GM12878 (cell line): ENCODE measurements around the gene NFYB. TPM values are rescaled to one million over a fixed set of nuclear protein-coding genes. Genes with fewer than 3 reads are reported as not detected.

Experiments
- ATAC-seq: fragments of 200-7000 bp; cut with Tn5 transposase; 3 replicates; pipeline ENCODE4 v1.9.1; 2020; ENCODE audit warnings: mild to moderate bottlenecking, moderate library complexity
- BruUV-seq: library from RNA; stranded (reverse); fragments of 400-500 nt; replicated peaks from 2 replicates; lab custom pipeline; 2021; lab: Mats Ljungman, UMichigan
- CTCF ChIA-PET: fragments of 300-600 bp; sonication (Branson Sonifier 250); formaldehyde crosslinking; extraction: SDS; loops from one replicate; lab custom pipeline; 2021; ENCODE audit warnings: inconsistent platforms; lab: Yijun Ruan, JAX
- POLR2A ChIA-PET: fragments of 350-600 bp; formaldehyde crosslinking; extraction: SDS; loops from one replicate; lab custom pipeline; 2021; ENCODE audit warnings: inconsistent platforms; lab: Charles Lee
- RAD21 ChIA-PET: fragments of 300-600 bp; sonication (Branson Sonifier 250); formaldehyde crosslinking; loops from one replicate; lab custom pipeline; 2023; ENCODE audit warnings: antibody characterized with exemption; ENCODE audit not compliant: unreplicated experiment; lab: Charles Lee
- SMC1A ChIA-PET: fragments of 300-600 bp; sonication (Branson Sonifier 250); formaldehyde crosslinking; loops from one replicate; lab custom pipeline; 2023; ENCODE audit not compliant: unreplicated experiment, uncharacterized antibody; lab: Charles Lee
- DNase-seq: peaks from one replicate; pipeline ENCODE4 v3.0.0-alpha.2; 2011; ENCODE audit warnings: low read depth, low spot score
- FAIRE-seq: peaks from 3 replicates; lab custom pipeline; 2011; peaks lifted over from hg19 to GRCh38; lab: Jason Lieb, UNC
- H2AFZ ChIP-seq: 2 replicates; pipeline ENCODE4 v1.6.0; 2011; ENCODE audit warnings: low read depth, low read length, control low read depth; ENCODE audit not compliant: control insufficient read depth
- H3K27ac ChIP-seq: 2 replicates; pipeline ENCODE4 v1.5.1; 2011; ENCODE audit warnings: control low read depth; ENCODE audit not compliant: control insufficient read depth, insufficient read depth
- H3K27me3 ChIP-seq, 2 experiments: replicated peaks in 1 of 2; 2 replicates each; pipeline versions ENCODE4 v1.6.0 to v1.6.1; 2011; ENCODE audit warnings: low read length in 1 of 2; ENCODE audit not compliant: control insufficient read depth in 2 of 2, insufficient read depth in 2 of 2
- H3K36me3 ChIP-seq, 2 experiments: 2 replicates each; pipeline ENCODE4 v1.5.1; 2011; ENCODE audit warnings: low read length in 1 of 2; ENCODE audit not compliant: control insufficient read depth in 2 of 2, insufficient read depth in 2 of 2
- H3K4me1 ChIP-seq: 2 replicates; pipeline ENCODE4 v1.6.1; 2011; ENCODE audit warnings: mild to moderate bottlenecking, low read length, moderate library complexity, mixed read lengths; ENCODE audit not compliant: control insufficient read depth, insufficient read depth
- H3K4me2 ChIP-seq: 2 replicates; pipeline ENCODE4 v1.6.0; 2011; ENCODE audit warnings: control low read depth; ENCODE audit not compliant: control insufficient read depth, insufficient read depth
- H3K4me3 ChIP-seq: fragments of 200-600 bp; sonication (generic); 2 replicates; pipeline ENCODE4 v1.5.1; 2016
- H3K79me2 ChIP-seq: 2 replicates; pipeline ENCODE4 v1.6.0; 2011; ENCODE audit warnings: low read length; ENCODE audit not compliant: control insufficient read depth, insufficient read depth
- H3K9ac ChIP-seq: 2 replicates; pipeline ENCODE4 v1.8.0; 2011; ENCODE audit warnings: low read length, control low read depth, mixed read lengths; ENCODE audit not compliant: control insufficient read depth, insufficient read depth
- H3K9me3 ChIP-seq: replicated peaks from 3 replicates; pipeline ENCODE4 v1.5.1; 2011; ENCODE audit warnings: mild to moderate bottlenecking, low read length; ENCODE audit not compliant: control insufficient read depth, insufficient read depth
- H4K20me1 ChIP-seq: 2 replicates; pipeline ENCODE4 v1.6.0; 2011; ENCODE audit not compliant: control insufficient read depth, insufficient read depth
- CHD4 ChIP-seq: fragments of 200-600 bp; sonication (generic); IDR thresholded peaks from 2 replicates; pipeline ENCODE4 v1.6.1; 2016; ENCODE audit warnings: mild to moderate bottlenecking
- CREM ChIP-seq: IDR thresholded peaks from 2 replicates; pipeline ENCODE4 v1.6.1; 2014; ENCODE audit warnings: antibody characterized with exemption, low read depth
- MAX ChIP-seq: IDR thresholded peaks from 2 replicates; pipeline ENCODE4 v1.6.1; 2012; ENCODE audit warnings: low read depth, low read length, improper control_type of control experiment
- NR2C2 ChIP-seq: IDR thresholded peaks from 2 replicates; pipeline ENCODE4 v1.6.1; 2011; ENCODE audit warnings: borderline replicate concordance, low read depth; ENCODE audit not compliant: control insufficient read depth, insufficient read length
- RELB ChIP-seq: fragments of 450-650 bp; IDR thresholded peaks from 2 replicates; pipeline ENCODE4 v1.6.1; 2017; ENCODE audit warnings: low read depth, mild to moderate bottlenecking, moderate library complexity
- RUNX3 ChIP-seq: IDR thresholded peaks from 2 replicates; pipeline ENCODE4 v1.6.1; 2012; ENCODE audit warnings: low read length, inconsistent platforms
- SUPT20H ChIP-seq: IDR thresholded peaks from 2 replicates; pipeline ENCODE4 v1.6.1; 2011; ENCODE audit warnings: low read depth, mild to moderate bottlenecking, low read length, moderate library complexity, borderline replicate concordance; ENCODE audit not compliant: control insufficient read depth
- TAF1 ChIP-seq: IDR thresholded peaks from 2 replicates; pipeline ENCODE4 v1.6.1; 2011; ENCODE audit warnings: mild to moderate bottlenecking, low read depth, low read length, borderline replicate concordance
- YY1 ChIP-seq: IDR thresholded peaks from 2 replicates; pipeline ENCODE4 v1.6.1; 2011; ENCODE audit warnings: low read depth, mild to moderate bottlenecking, low read length
- WGBS: methylation state at CpG from one replicate; pipeline ENCODE4 v1.1.6; 2016; ENCODE audit warnings: low lambda C conversion rate; ENCODE audit not compliant: insufficient replicate concordance, insufficient coverage; ENCODE audit errors: missing lambda C conversion rate; 5-methylcytosine and 5-hydroxymethylcytosine counted together
- in situ Hi-C: fragments of 300-500 bp; cut with MboI; formaldehyde crosslinking; loops from 9 replicates; pipeline ENCODE4 v1.14.3; 2018; ENCODE audit warnings: mixed read lengths
- intact Hi-C: fragments of 100-400 bp; cut with micrococcal nuclease; formaldehyde crosslinking; loops from one replicate; pipeline ENCODE4 v1.14.2; 2022; ENCODE audit not compliant: unreplicated experiment
- polyA plus RNA-seq, 11 experiments: library from polyadenylated mRNA; depleted of rRNA in 4 of 11; unstranded in 6 of 11; stranded (reverse) in 5 of 11; fragments of >200 nt; fragmentation: Nextera tagmentation in 4 of 11; fragmentation: Illumina TruSeq in 1 of 11; extraction: Ambion mirVana in 4 of 11; extraction: Trizol in 1 of 11; gene quantifications; 1 replicate in 1 of 11; 2 replicates in 10 of 11; pipeline versions ENCODE4 v1.2.1 to v1.2.3, GENCODE V29; 2011 to 2016; ENCODE audit warnings: inconsistent platforms in 2 of 11, missing spikeins in 2 of 11, low read depth in 1 of 11
- total RNA-seq, 4 experiments: library from RNA; depleted of rRNA in 3 of 4; stranded (reverse); fragments of >200 nt in 3 of 4; fragmentation: Illumina TruSeq in 1 of 4; extraction: Trizol in 1 of 4; gene quantifications; 2 replicates each; pipeline versions ENCODE4 v1.2.1 to v1.2.3, GENCODE V29; 2013 to 2021
- TF ChIP-seq, protein P1 (sequence below): fragments of 450-650 bp; IDR thresholded peaks from 2 replicates; pipeline ENCODE4 v1.6.1; 2018; ENCODE audit warnings: mild to moderate bottlenecking, low read depth, moderate library complexity; ENCODE audit not compliant: partially characterized antibody
- TF ChIP-seq, protein P2 (sequence below): fragments of 450-650 bp; IDR thresholded peaks from 2 replicates; pipeline ENCODE4 v1.6.1; 2017; ENCODE audit warnings: antibody characterized with exemption, mild to moderate bottlenecking, moderate library complexity
- TF ChIP-seq, protein P3 (sequence below): fragments of 450-650 bp; IDR thresholded peaks from 2 replicates; pipeline ENCODE4 v1.6.1; 2016; ENCODE audit warnings: mild to moderate bottlenecking

The NFYB gene
- total and polyA plus RNA-seq, 10 of the 15 experiments (the other 5 are each of a cell fraction or from before 2014, with no cell fraction given), result 13.8 to 42.3 (median 28.2) TPM

DNA sequence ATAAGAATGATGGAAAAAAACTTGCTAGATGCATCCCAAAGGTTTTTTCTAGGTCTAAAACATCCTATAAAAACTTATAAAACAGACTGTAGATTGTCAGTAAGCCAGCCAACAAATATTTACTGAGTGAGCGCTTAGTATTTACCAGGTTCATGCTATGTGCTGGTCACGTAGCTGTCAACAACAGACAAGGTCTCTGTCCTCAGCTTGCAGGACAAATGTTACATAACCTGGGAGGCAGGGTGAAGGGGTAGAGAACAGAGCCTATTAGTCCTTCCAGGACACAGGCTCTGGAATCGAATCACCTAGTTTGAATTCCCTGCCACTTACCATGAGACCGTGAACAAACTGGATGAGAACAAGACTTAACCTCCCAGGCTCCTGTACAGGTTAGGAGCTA, 6.4 kb downstream of the NFYB start:
- ChIA-PET SMC1A (interaction anchor here (0.9 to 1.4 kb wide), 4 partner anchors 10 to 196 kb away, joined by 3 to 6 read pairs (median 4); no protein-coding TSS in a partner anchor), CTCF (interaction anchor here (1.1 to 1.8 kb wide), 2 partner anchors 22 to 253 kb away, joined by 3 to 11 read pairs; no protein-coding TSS in a partner anchor), POLR2A (no interaction called here), RAD21 (no interaction called here)
- Histone ChIP-seq H3K4me3 (no peak overlapping the region), H3K27me3 (no peaks in the 10 kb centered on the region), H3K4me1 (peaks cover 6% of the 10 kb centered on the region; the same call in 1 of the 2 replicates), H3K9ac (no peak overlapping the region), H3K79me2 (peaks cover 20% of the 10 kb centered on the region), H4K20me1 (no peaks in the 10 kb centered on the region), H3K4me2 (no peak overlapping the region), H3K9me3 (no peaks in the 10 kb centered on the region), H3K36me3 (peaks cover 0 to 9% of the 10 kb centered on the region in 2 experiments; a peak in 2 of 4 replicates), H3K27ac (no peak overlapping the region), H2AFZ (no peak overlapping the region)
- no TSS peak for BruUV-seq
- intact Hi-C loops (loop anchor here (5.0 kb wide), 1 partner anchor 156 kb away; no protein-coding TSS in a partner anchor), in situ Hi-C loops (no loop called here)
- 98% methylated on average over 4 of the region's 4 CpGs for WGBS
- FAIRE-seq (no peak), DNase-seq (no peak), ATAC-seq (no peak)
- TF ChIP-seq CHD4, result no peak
- no peak for TF ChIP-seq SUPT20H
- TF ChIP-seq RUNX3, result no peak
- TF ChIP-seq, protein P1, sequence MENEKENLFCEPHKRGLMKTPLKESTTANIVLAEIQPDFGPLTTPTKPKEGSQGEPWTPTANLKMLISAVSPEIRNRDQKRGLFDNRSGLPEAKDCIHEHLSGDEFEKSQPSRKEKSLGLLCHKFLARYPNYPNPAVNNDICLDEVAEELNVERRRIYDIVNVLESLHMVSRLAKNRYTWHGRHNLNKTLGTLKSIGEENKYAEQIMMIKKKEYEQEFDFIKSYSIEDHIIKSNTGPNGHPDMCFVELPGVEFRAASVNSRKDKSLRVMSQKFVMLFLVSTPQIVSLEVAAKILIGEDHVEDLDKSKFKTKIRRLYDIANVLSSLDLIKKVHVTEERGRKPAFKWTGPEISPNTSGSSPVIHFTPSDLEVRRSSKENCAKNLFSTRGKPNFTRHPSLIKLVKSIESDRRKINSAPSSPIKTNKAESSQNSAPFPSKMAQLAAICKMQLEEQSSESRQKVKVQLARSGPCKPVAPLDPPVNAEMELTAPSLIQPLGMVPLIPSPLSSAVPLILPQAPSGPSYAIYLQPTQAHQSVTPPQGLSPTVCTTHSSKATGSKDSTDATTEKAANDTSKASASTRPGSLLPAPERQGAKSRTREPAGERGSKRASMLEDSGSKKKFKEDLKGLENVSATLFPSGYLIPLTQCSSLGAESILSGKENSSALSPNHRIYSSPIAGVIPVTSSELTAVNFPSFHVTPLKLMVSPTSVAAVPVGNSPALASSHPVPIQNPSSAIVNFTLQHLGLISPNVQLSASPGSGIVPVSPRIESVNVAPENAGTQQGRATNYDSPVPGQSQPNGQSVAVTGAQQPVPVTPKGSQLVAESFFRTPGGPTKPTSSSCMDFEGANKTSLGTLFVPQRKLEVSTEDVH, result no peak
- no peak for TF ChIP-seq CREM
- no peak for TF ChIP-seq NR2C2
- TF ChIP-seq, protein P2, sequence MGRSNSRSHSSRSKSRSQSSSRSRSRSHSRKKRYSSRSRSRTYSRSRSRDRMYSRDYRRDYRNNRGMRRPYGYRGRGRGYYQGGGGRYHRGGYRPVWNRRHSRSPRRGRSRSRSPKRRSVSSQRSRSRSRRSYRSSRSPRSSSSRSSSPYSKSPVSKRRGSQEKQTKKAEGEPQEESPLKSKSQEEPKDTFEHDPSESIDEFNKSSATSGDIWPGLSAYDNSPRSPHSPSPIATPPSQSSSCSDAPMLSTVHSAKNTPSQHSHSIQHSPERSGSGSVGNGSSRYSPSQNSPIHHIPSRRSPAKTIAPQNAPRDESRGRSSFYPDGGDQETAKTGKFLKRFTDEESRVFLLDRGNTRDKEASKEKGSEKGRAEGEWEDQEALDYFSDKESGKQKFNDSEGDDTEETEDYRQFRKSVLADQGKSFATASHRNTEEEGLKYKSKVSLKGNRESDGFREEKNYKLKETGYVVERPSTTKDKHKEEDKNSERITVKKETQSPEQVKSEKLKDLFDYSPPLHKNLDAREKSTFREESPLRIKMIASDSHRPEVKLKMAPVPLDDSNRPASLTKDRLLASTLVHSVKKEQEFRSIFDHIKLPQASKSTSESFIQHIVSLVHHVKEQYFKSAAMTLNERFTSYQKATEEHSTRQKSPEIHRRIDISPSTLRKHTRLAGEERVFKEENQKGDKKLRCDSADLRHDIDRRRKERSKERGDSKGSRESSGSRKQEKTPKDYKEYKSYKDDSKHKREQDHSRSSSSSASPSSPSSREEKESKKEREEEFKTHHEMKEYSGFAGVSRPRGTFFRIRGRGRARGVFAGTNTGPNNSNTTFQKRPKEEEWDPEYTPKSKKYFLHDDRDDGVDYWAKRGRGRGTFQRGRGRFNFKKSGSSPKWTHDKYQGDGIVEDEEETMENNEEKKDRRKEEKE, result no peak
- TF ChIP-seq YY1, result no peak
- TF ChIP-seq, protein P3, sequence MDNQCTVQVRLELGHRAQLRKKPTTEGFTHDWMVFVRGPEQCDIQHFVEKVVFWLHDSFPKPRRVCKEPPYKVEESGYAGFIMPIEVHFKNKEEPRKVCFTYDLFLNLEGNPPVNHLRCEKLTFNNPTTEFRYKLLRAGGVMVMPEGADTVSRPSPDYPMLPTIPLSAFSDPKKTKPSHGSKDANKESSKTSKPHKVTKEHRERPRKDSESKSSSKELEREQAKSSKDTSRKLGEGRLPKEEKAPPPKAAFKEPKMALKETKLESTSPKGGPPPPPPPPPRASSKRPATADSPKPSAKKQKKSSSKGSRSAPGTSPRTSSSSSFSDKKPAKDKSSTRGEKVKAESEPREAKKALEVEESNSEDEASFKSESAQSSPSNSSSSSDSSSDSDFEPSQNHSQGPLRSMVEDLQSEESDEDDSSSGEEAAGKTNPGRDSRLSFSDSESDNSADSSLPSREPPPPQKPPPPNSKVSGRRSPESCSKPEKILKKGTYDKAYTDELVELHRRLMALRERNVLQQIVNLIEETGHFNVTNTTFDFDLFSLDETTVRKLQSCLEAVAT, result no peak
- TF ChIP-seq RELB, result no peak
- no peak for TF ChIP-seq MAX
- no peak for TF ChIP-seq TAF1
